Fibroblast of lung (primary cell): ENCODE data around the gene TGFBR3. TPM values are rescaled to one million over a fixed set of nuclear protein-coding genes. Genes with fewer than 3 reads are reported as not detected.
"Not testable (repeated sequence)": the region's sequence is repeated elsewhere in the genome, so short reads cannot be mapped to it uniquely, and the experiment has no call there.

ENCODE experiments used
- DNase-seq, 2 donors: peaks; one replicate each; pipeline versions ENCODE4 v3.0.0 to v3.0.0-alpha.2; 2010; ENCODE audit warnings: low read depth in 2 of 2
- H2AFZ ChIP-seq: 2 replicates; pipeline ENCODE4 v1.5.1; 2012; ENCODE audit warnings: low read length, control low read depth, inconsistent platforms
- H3K27ac ChIP-seq: 2 replicates; pipeline ENCODE4 v1.5.1; 2011; ENCODE audit warnings: low read length, control low read depth; ENCODE audit not compliant: insufficient read depth
- H3K27me3 ChIP-seq: 2 replicates; pipeline ENCODE4 v1.5.1; 2011; ENCODE audit warnings: mild to moderate bottlenecking, low read length; ENCODE audit not compliant: control insufficient read depth, insufficient read depth
- H3K36me3 ChIP-seq: 2 replicates; pipeline ENCODE4 v1.5.1; 2011; ENCODE audit warnings: low read length; ENCODE audit not compliant: control insufficient read depth, insufficient read depth
- H3K4me1 ChIP-seq: 2 replicates; pipeline ENCODE4 v1.5.1; 2011; ENCODE audit warnings: low read length; ENCODE audit not compliant: control insufficient read depth, insufficient read depth; ENCODE audit errors: extremely low read depth
- H3K4me2 ChIP-seq: 2 replicates; pipeline ENCODE4 v1.5.1; 2011; ENCODE audit warnings: low read length, control low read depth; ENCODE audit not compliant: insufficient read depth; ENCODE audit errors: extremely low read depth
- H3K4me3 ChIP-seq, 4 experiments: fragments of 200-600 bp in 1 of 4; sonication (generic) in 1 of 4; replicated peaks in 1 of 4; 2 replicates each; pipeline ENCODE4 v1.5.1; 2011 to 2016; ENCODE audit warnings: low read length in 4 of 4, low read depth in 3 of 4, mild to moderate bottlenecking in 3 of 4, control low read depth in 2 of 4, inconsistent platforms in 1 of 4, mixed read lengths in 1 of 4; ENCODE audit not compliant: insufficient read depth in 1 of 4; ENCODE audit errors: control extremely low read depth in 1 of 4
- H3K79me2 ChIP-seq: 2 replicates; pipeline ENCODE4 v1.5.1; 2012; ENCODE audit warnings: mild to moderate bottlenecking, low read length, inconsistent platforms; ENCODE audit not compliant: control insufficient read depth, insufficient read depth
- H3K9ac ChIP-seq: 2 replicates; pipeline ENCODE4 v1.5.1; 2011; ENCODE audit warnings: mild to moderate bottlenecking, low read length, control low read depth; ENCODE audit not compliant: insufficient read depth
- H3K9me3 ChIP-seq: 2 replicates; pipeline ENCODE4 v1.5.1; 2012; ENCODE audit warnings: low read depth, low read length; ENCODE audit not compliant: control insufficient read depth, insufficient read depth
- H4K20me1 ChIP-seq: 2 replicates; pipeline ENCODE4 v1.5.1; 2011; ENCODE audit warnings: low read length; ENCODE audit not compliant: control insufficient read depth, insufficient read depth; ENCODE audit errors: extremely low read depth
- CTCF ChIP-seq, 2 donors: IDR thresholded peaks in 1 of 2; conservative IDR thresholded peaks in 1 of 2; 1 replicate in 1 of 2; 2 replicates in 1 of 2; pipeline ENCODE4 v1.5.1; 2011 to 2012; ENCODE audit warnings: low read length in 2 of 2, control low read depth in 1 of 2, inconsistent platforms in 1 of 2, low read depth in 1 of 2, mild to moderate bottlenecking in 1 of 2
- EZH2 ChIP-seq: IDR thresholded peaks from 2 replicates; pipeline ENCODE4 v1.5.1; 2012; ENCODE audit warnings: low read length, control low read depth, mild to moderate bottlenecking; ENCODE audit errors: missing control alignments
- polyA plus RNA-seq, 2 donors: library from polyadenylated mRNA; depleted of rRNA in 1 of 2; stranded (reverse) in 1 of 2; unstranded in 1 of 2; fragments of >200 nt; gene quantifications; 2 replicates each; pipeline ENCODE4 v1.2.1, GENCODE V29; 2011 to 2012; ENCODE audit warnings: missing spikeins in 1 of 2
- total RNA-seq: library from RNA; depleted of rRNA; stranded (reverse); fragments of >200 nt; gene quantifications from 2 replicates; pipeline ENCODE4 v1.2.1, GENCODE V29; 2014

TGFBR3 gene
- total and polyA plus RNA-seq, 2 donors (not counting 1 experiment from before 2014, with no cell fraction given) = 68.3 to 98.1 TPM

- no peaks in the 10 kb centered on the region for H3K79me2 ChIP-seq
Measured at GRCh38 chr1:91669584-91670350, 216.2 kb downstream of the TGFBR3 start.

GRCh38 chr1:91666651-91667050 lies 219.3 kb downstream of the TGFBR3 start:
- H3K4me2 ChIP-seq, H4K20me1 ChIP-seq, H3K36me3 ChIP-seq, H3K27ac ChIP-seq, H3K4me1 ChIP-seq, DNase-seq, H3K79me2 ChIP-seq, H3K4me3 ChIP-seq, H2AFZ ChIP-seq, H3K9ac ChIP-seq, H3K27me3 ChIP-seq, H3K9me3 ChIP-seq: not testable (repeated sequence)

More at GRCh38 chr1:91669584-91670350, 216.2 kb downstream of the TGFBR3 start:
- Histone ChIP-seq H3K4me2 (no peak overlapping the region), H4K20me1 (no peaks in the 10 kb centered on the region), H2AFZ (no peak overlapping the region), H3K27ac (no peak overlapping the region), H3K9ac (no peak overlapping the region), H3K4me3 (no peak overlapping the region), H3K36me3 (no peaks in the 10 kb centered on the region), H3K4me1 (no peaks in the 10 kb centered on the region), H3K27me3 (no peaks in the 10 kb centered on the region), H3K9me3 (no peaks in the 10 kb centered on the region)
- TF ChIP-seq CTCF (conservative IDR thresholded peaks at IDR 0.05 in 1 of 2, IDR thresholded peaks at IDR 0.05 in 1 of 2; ENCODE audit: low read depth in 1 of 2, low read length in 2 of 2) (no peak), EZH2 (no peak)
- no peak for DNase-seq

GRCh38 chr1:91661121-91661520 lies 224.8 kb downstream of the TGFBR3 start:
- no peaks in the 10 kb centered on the region for H3K79me2 ChIP-seq

More at GRCh38 chr1:91661121-91661520, 224.8 kb downstream of the TGFBR3 start:
- TF ChIP-seq EZH2 (no peak), CTCF (conservative IDR thresholded peaks at IDR 0.05 in 1 of 2, IDR thresholded peaks at IDR 0.05 in 1 of 2; ENCODE audit: low read depth in 1 of 2, low read length in 2 of 2) (no peak)
- no peak overlapping the region for H3K4me3 ChIP-seq
- no peaks in the 10 kb centered on the region for H4K20me1 ChIP-seq
- H2AFZ ChIP-seq = no peak overlapping the region
- no peak overlapping the region for H3K27ac ChIP-seq
- no peaks in the 10 kb centered on the region for H3K4me1 ChIP-seq
- DNase-seq = no peak
- no peaks in the 10 kb centered on the region for H3K27me3 ChIP-seq
- no peak overlapping the region for H3K4me2 ChIP-seq
- H3K9me3 ChIP-seq = no peaks in the 10 kb centered on the region
- no peak overlapping the region for H3K9ac ChIP-seq
- no peaks in the 10 kb centered on the region for H3K36me3 ChIP-seq
